ENCODE data around the gene COQ4.

DNA sequence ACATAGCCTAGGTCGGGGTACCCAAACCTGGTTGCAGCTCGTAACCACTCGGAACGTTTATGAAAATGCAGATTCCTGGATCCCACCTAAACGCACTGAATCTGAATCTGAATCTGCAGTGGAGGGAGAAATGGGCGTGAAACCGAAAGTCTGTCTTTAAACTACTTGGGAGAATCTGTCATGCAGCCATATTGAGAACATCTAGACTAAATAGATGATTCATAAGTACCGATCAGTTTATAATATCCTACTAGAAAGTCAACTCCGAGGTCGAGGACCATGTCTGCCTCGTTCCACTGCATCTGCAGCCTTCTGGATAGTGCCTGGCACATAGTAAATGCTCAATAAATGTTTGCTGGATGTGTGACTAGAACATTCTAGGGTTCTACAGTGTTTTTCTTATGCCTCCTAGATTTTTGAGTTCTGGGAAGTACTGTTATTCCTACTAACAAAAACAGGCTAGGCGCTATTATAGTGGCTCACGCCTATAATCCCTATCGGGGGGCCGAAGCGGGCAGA lies 632 bp downstream of the COQ4 start:
- TF ChIP-seq CTCF (IDR thresholded peaks at IDR 0.05) (no peak), POLR2A (IDR thresholded peaks at IDR 0.05) (no peak)
